GM18502 (cell line): ENCODE measurements around the gene GNB2.
A peak's percentile ranks its signal among the peaks of the same experiment; 100 is the strongest.
"Not testable (repeated sequence)": the region's sequence is repeated elsewhere in the genome, so short reads cannot be mapped to it uniquely, and the experiment has no call there.

Source experiments
- ATAC-seq: cut with Tn5 transposase; IDR thresholded peaks from one replicate; pipeline ENCODE4 v1.9.1; 2021; ENCODE audit warnings: mild to moderate bottlenecking; ENCODE audit not compliant: unreplicated experiment, poor library complexity

Gene GNB2

DNA sequence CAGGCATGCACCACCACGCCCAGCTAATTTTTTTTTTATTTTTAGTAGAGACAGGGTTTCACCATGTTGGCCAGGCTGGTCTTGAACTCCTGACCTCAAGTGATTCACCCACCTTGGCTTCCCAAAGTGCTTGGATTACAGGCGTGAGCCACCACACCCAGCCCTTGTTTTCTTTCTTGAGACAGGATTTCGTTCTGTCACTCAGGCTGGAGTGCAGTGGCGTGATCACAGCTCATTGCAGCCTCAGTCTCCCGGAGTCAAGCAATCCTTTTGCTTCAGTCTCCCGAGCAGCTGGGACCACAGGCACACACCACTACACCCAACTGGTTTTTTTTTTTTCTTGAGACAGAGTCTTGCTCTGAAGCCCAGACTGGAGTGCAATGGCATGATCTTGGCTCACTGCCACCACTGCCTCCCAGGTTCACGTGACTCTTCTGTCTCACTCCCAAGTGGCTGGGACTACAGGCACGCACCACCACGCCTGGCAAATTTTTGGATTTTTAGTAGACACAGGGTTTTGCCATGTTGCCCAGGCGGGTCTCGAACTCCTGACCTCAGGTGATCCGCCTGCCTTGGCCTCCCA is 11.3 kb upstream of the GNB2 start:
- ATAC-seq, result not testable (repeated sequence)

DNA sequence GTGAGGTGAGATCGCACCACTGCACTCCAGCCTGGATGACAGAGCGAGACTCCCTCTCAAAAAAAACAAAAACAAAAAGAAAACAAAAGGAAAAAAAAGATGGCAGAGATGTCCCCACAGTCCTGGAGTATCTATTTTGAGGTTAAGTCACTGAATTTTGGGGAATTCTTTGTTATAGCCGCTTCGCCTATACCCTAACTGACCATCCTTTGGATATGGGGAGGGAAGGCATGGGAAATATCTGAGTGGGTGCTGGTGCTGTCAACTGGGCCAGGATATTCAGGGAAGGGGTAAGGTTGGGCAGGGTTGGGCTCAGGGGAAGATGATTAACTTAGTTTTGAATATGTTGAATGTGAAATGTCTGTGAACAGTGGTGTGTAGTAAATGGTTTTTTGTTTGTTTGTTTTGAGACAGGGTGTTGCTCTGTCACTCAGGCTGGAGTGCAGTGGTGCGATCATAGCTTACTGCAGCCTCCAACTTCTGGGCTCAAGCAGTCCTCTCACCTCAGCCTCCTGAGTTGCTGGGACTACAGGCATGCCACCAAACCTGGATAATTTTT is 8.3 kb upstream of the GNB2 start:
- no peak for ATAC-seq

DNA sequence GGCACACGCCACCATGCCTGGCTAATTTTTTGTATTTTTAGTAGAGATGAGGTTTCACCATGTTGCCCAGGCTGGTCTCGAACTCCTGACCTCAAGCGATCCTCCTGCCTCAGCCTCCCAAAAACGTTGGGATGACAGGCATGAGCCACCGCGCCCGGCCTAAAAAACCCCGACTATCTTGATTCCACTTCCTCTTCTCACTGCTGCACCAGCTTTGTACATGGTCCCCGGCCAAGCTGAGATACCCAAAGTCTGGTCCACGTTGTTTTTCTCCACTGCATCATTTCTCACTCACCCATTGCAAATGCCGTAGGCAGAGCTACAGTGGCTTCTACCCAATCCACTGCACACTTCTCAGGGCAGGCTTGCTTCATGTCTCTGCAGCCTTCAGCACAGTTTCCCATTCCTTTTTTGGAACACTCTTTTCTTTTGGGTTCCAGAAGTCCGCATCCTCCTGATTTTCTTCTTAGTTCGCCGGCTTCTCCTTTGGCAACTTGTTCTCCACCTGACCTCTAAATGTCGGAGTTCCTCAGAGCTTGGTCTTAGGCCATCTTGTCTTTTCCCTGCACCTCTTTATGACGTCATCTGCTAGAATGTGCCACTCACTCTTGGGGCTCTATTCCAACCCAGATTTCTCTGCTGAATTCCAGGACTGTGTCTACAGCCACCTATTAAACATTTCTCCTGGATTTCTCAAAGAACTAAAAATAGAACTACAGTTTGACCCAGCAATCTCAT is 6.0 kb upstream of the GNB2 start:
- no peak for ATAC-seq

DNA sequence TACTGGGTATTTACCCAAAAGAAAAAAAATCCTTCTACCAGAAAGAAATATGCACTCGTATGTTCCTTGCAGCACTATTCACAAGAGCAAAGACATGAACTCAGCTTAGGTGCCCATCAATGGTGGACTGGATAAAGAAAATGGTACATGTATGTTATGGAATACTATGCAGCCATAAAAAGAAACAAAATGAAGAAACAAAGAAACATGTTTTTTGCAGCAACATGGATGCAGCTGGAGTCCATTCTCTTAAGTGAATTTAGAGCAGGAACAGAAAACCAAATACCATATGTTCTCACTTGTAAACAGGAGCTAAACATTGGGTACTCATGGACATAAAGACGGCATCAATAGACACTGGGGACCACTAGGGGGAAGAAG is 5.5 kb upstream of the GNB2 start:
- no peak for ATAC-seq

DNA sequence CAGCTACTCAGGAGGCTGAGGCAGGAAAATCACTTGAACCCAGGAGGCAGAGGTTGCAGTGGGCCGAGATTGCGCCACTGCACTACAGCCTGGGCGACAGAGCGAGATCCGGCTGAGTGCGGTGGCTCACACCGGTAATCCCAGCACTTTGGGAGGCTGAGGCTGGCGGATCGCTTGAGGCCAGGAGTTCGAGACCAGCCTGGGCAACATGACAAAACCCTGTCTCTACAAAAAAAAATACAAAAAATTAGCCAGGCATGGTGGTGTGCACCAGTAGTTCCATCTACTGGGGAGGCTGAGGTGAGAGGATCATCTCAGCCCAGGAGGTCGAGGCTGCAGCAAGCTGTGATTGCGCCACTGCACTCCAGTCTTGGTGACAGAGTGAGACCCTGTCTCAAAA is 4.4 kb upstream of the GNB2 start:
- not testable (repeated sequence) for ATAC-seq

DNA sequence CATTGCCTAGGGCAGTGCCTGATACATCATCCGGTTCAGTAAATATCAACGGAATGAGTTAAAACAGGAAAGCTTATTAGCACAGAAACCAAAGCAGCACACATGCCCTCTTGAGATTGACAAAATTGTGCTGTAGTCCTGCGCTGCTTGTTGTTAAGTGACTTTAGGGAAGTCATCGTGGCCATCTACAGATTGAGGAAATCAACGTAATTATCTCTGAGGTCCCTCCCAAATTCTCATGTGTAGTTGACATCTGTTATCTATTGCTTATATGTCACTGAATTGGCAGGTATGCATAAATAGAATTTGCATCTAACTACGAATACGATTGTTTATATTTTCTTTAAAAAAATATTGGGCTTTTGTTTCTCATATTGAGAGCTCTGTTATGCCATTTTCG is 3.5 kb upstream of the GNB2 start:
- no peak for ATAC-seq

DNA sequence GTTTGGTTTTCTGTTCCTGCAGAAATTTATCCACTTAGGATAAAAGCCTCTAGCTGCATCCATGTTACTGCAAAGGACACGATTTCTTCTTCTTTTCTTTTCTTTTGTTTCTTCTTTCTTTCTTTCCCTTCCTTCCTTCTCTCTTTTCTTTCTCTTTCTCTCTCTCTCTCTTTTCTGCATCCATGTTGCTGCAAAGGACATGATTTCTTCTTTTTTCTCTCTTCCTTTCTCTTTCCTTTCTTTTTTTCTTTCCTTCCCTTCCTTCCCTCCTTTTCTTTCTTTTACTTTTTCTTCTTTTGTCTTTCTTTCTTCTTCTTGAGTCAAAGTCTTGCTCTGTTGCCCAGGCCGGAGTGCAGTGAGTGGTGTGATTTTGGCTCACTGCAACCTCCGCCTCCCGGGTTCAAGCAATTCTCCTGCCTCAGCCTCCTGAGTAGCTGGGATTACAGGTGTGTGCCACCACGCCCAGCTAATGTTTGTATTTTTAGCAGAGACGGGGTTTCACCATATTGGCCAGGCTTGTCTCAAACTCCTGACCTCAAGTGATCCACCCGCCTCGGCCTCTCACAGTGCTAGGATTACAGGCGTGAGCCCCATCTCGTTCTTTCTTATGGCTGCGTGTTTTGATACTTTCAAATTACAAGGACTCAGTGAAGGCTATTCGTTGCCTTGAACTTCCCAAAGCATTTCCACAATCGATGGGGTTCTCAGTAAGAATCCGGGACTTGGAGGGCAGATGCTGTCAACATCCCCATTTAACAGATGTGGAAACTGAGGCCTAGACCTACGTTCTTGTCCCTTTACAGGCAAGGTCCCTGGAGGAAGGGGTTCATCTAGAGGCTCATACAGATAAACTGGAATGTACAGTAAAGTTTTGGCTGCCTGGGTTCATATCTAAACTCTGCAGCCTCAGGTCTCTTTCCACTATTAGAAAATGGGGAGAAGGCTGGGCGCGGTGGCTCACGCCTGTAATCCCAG is 1.9 kb upstream of the GNB2 start:
- ATAC-seq, result no peak

DNA sequence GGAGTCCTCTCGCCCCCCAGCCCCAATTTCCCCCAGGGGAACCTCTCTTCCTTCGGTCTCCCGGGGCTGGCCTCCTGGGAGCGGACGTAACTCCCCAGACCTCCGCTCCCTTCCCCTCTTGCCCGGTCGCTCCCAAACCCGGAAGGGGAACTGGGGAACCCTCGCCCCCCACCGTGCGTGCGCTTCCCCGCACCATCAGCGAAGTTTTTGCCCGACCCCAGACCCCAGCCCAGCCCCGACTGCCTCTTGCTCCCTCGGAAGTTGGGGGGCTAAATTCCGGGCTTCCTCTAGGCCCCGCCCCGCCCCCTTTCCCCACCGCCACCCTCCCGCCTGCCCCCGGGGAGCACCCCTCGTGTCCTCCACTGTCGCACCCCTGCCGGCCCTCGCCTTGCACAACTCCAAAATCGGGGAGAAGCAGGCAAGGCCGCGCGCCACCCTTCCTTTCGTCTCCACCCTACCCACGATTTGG is 436 bp downstream of the GNB2 start:
- peak; percentile 2 for ATAC-seq

DNA sequence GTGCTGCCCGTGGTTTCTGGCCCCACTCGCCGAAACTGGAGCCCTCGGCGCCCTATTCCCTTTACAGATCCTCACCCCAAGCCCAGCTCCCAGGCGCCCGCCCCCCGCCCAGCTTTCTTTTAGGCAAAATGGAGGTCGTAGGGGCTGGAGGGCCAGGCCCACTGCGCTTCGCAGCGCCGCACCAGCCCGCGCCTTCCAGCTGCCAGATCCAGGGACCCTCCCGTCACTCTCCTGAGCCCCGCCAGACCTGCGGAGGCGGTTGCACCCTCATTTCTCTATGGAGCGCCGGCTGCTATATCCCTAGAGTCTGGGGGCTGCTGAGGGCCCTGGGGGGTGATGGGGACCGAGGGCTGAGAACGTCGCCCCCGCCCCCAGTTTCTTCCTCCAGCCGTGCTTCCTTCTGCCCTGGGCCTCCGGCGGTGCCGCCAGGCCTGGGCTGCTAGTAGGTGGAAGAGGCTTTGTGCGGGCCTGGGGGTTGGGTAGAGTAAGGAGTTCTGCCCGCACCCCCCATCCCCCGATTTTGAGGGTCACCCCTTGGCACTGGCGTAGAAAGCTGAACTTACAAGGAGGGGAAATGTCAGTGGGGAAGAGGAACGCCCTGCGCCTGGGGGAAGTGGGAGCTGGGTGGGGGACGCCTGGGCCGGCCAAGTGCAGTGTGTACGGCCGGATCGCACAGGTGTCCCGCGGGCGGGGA is 1.0 kb downstream of the GNB2 start:
- ATAC-seq, result no peak

DNA sequence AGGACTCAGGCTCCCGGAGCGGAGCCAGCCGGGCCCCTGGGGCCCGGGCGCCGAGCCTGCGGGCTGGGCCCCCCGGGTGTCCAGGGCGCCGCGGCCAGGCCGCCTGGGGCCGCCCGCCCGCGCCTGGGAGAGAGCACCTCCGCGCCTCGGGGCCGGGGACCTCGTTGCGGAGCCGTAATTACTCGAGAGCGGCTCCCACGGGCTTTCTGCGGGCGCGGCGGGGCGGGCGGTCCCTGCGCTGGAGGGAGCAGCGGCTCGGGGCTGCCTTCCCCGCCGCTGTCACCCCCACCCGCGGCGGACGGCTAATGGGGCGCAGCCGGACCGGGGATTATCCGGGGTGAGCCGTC is 1.5 kb downstream of the GNB2 start:
- ATAC-seq, result no peak

DNA sequence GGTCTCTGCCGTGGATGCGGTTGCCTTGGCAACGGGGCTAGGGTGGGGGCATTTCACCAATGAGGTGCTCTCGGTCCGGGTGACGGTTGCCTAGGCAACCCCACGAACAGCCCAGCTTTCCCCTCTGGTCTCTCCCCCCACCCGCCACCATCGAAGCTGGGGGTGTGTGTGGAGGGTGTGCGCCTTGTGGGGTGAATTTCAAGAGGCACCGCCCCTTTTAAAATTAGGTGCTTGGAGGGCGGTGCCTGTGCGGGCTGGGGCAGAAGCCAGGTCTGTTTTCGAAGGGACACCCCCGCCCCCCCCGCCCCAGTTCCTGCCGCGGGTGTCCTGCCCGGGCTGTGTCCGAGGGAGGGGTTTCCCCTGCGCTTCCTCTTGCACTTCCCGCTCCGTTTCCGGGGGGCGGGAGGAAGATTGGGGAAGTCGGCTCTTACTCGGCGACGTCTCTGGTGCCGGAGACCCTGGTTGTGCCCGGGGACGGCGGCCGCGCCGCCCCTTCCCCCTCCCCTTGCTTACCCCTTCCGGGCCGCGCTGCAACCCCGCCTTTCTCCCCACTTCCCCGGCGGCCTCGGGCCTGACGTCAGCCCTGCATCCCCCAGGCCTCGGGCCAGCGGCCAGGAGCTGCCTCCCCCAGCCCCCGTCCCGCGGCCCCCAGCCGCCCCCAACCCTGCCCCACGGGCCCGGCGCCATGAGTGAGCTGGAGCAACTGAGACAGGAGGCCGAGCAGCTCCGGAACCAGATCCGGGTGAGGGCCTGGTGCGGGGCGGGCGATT is 2.2 kb downstream of the GNB2 start:
- ATAC-seq, result peak; percentile 36

DNA sequence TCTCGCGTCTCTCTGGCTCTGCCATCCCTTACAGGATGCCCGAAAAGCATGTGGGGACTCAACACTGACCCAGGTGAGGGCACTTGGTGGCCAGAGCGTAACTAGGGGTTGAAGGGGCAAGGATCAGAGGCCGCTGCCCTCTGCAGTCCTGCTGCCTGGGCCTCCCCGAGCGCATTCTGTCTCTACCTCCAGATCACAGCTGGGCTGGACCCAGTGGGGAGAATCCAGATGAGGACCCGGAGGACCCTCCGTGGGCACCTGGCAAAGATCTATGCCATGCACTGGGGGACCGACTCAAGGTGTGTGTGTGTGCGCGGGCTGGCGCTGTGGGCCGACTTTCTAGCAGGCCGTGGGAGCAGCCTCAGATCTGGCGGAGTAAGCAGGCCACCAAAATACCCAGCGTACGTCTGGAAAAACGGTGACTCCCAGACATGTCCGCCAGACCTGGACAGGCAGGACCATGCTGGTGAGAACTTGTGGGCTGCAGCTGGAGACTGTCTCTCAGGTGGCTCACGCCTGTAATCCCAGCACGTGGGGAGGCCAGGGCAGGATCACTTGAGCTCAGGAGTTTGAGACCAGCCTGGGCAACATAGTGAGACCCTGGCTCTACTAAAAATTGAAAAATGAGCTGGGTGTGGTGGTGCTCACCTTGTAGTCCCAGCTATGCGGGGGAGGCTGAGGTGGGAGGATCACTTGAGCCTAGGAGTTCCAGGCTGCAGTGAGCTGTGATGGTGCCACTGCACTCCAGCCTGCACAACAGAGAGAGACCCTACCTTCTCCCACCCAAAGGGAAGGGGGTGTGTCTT is 3.2 kb downstream of the GNB2 start:
- ATAC-seq, result no peak

DNA sequence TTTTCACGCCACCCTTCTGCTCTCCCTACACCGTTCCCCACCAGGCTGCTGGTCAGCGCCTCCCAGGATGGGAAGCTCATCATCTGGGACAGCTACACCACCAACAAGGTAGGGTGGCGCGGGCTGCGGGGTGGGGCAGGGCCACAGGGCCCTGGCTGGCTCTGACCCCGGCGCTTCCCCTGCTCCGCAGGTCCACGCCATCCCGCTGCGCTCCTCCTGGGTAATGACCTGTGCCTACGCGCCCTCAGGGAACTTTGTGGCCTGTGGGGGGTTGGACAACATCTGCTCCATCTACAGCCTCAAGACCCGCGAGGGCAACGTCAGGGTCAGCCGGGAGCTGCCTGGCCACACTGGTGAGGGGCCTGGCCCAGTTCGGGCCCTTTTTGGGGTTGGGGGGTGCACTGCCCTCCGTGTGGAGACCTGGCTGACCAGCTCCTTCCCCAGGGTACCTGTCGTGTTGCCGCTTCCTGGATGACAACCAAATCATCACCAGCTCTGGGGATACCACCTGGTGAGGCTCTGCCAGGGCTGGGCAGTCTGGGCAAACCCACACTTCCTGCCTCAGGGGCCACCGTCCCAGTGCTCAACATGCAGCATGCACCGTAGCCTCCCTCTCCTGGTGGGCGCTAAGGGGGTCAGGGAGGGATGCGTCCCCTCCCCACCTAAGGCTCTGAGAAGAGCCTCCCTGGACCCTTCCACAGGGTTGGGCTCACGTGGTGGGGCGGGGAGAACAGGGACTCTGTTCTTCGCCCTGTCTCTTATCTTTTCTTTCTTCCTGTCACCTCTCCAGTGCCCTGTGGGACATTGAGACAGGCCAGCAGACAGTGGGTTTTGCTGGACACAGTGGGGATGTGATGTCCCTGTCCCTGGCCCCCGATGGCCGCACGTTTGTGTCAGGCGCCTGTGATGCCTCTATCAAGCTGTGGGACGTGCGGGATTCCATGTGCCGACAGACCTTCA is 4.0 kb downstream of the GNB2 start:
- no peak for ATAC-seq

DNA sequence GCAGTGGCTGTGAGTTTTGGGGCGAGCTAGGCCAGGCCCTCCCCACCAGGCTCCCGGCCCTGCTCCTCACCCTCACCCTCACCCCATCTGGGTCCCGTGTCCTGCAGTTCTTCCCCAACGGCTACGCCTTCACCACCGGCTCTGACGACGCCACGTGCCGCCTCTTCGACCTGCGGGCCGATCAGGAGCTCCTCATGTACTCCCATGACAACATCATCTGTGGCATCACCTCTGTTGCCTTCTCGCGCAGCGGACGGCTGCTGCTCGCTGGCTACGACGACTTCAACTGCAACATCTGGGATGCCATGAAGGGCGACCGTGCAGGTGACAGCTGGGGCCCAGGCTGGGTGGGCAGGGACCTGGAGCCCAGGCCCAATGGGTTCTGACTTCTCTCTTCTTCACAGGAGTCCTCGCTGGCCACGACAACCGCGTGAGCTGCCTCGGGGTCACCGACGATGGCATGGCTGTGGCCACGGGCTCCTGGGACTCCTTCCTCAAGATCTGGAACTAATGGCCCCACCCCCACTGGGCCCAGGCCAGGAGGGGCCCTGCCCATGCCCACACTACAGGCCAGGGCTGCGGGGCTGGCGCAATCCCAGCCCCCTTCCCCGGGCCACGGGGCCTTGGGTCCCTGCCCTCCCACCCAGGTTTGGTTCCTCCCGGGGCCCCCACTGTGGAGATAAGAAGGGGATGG is 4.9 kb downstream of the GNB2 start:
- no peak for ATAC-seq

DNA sequence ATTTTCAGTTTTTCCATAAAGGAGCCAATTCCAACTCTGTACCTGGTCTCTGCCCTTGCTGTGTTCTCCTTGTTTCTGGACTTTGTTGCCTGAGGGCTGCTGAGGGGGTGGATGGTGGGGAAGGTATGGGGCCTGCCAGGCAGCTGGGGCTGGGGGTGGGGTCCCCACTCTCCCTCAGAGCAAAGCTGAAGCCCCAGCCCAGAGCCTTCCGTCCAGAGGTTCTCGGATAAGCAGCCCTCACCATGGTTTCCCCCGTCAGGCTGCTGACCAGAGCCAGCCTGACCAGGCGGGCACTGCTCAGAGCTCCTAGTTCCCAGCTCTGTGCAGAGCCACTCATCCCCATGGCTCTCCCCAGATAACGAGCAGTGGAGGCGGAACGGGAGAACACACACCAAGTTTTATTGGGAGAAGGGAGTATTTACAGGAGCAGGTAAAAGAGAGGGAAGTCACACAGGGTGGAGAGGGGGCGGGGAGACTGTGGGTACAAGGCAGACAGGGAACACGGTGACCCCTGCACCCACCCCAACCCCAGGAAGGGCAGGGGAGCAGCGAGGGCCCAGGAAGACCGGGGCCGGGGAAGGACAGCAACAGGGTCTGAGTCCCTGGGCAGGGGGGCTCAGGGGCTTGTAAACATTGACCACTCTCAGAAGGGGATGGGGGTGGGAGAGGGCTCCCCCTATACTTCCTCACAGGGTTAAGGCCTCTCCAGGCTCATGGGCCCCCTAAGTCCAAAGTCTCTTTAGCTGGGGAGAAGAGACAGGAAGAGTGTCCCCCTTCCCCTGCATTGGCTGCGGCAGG is 5.8 kb downstream of the GNB2 start:
- ATAC-seq, result no peak

DNA sequence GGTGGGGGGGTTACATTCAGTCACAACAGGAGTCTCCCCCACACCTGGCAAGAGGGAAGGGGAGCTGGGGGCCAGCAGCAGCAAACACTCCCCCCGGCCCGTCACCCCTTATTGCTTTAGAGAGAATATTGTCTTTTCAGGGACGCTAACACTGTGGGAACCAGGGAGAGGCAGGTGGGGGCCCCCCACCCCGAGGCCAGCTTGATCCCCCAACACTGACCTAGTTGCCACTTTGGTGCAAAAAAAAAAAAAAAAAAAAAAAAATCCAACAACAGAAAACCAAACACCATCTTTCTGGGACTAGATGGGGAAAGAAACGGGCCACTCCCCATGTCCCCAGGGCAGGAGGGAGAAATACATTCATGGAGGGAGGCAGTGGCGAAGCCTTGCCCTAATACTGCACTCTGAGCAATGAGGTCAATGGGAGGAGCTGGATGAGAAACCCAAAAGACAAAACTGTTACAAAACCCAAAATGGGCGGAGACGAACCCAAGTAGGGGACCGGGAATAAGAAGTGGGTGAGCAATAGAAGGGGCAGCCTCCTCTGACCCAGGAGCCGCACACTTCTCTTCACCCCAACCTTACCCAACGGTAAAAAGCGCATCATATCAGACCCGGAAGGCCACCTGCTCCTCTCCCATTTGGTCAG is 6.5 kb downstream of the GNB2 start:
- no peak for ATAC-seq
